Prostate gland (tissue), 2 donors: ENCODE results near the gene ZNF546.

ENCODE experiments used
- CTCF ChIP-seq, 4 experiments: fragments of 200-600 bp in 2 of 4; fragments of 450-650 bp in 2 of 4; sonication (generic) in 2 of 4; IDR thresholded peaks; 1 replicate in 3 of 4; 2 replicates in 1 of 4; pipeline ENCODE4 v1.5.1; 2016 to 2019; ENCODE audit warnings: antibody characterized with exemption in 4 of 4, mild to moderate bottlenecking in 2 of 4, moderate library complexity in 2 of 4
- POLR2A ChIP-seq: fragments of 450-650 bp; IDR thresholded peaks from one replicate; pipeline ENCODE4 v1.6.1; 2016; ENCODE audit warnings: antibody characterized with exemption, mild to moderate bottlenecking
- POLR2AphosphoS5 ChIP-seq: sonication (generic); formaldehyde crosslinking; IDR thresholded peaks from one replicate; pipeline ENCODE4 v1.6.1; 2017; ENCODE audit warnings: antibody characterized with exemption

GRCh38 chr19:40055832-40056504, 59.1 kb downstream of the ZNF546 start, which contains the start of gene ZNF780B:
- TF ChIP-seq POLR2A (no peak), CTCF (IDR thresholded peaks at IDR 0.05) (no peak), POLR2AphosphoS5 (peak; percentile 75)
